ENCODE results near the gene OSBPL5. TPM values are rescaled to one million over a fixed set of nuclear protein-coding genes. Genes with fewer than 3 reads are reported as not detected.

The OSBPL5 gene
- total RNA-seq, 2 donors from 2014 or later, result 6.3 to 7.0 TPM

DNA sequence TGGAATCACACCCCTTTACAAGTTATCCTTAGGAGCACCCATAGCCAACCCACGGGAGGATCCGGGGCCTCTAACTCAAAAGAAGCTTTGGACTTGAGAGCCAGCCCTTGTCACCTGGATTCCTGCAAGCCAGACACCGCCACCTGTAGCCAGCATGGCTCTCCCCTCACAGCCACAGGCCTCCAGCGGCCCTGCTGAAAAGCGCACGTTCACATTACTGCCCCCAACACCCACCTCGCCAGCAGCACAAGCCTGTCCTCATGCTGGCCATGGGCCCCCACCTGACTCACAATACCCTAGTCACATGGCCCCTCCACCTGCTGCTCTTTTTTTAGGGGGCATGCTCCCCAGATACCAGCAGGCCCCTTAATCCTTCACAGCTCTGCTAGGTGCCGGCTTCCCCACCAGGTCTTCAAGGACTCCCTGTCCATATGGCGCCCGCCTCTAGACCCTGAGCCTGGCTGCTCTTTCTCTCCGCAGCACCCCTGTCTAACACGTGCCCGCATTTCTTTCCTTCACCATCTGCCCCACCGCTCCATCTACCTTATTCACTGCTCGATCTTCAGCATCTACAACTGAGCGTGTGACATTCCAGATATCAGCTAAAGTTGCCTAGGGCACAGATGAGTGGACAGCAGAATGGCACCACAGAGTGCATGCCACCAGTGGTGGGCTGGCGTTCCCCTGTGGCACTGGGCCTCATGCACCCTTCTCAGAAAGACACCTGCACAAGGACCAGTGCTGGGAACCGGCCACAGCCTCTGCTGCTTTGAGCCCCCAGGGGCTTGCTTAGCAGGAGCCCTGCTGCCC lies 114.5 kb downstream of the OSBPL5 start:
- H3K27me3 Mint-ChIP-seq (ENCODE audit: low read depth), result no peaks in the 10 kb centered on the region
- ATAC-seq (replicated peaks in 1 of 2) (no peak), DNase-seq (no peak)
- H3K27ac Mint-ChIP-seq, result peak overlapping the region; percentile 92
- H3K36me3 Mint-ChIP-seq (ENCODE audit: insufficient read depth in 2 of 2), result peaks cover 9 to 16% of the 10 kb centered on the region in 2 donors
- H3K4me3 Mint-ChIP-seq, result peak overlapping the region; percentile 72 to 84
- H3K9me3 Mint-ChIP-seq, result no peaks in the 10 kb centered on the region
- H3K4me1 Mint-ChIP-seq (ENCODE audit: low read depth), result peaks cover 57% of the 10 kb centered on the region

DNA sequence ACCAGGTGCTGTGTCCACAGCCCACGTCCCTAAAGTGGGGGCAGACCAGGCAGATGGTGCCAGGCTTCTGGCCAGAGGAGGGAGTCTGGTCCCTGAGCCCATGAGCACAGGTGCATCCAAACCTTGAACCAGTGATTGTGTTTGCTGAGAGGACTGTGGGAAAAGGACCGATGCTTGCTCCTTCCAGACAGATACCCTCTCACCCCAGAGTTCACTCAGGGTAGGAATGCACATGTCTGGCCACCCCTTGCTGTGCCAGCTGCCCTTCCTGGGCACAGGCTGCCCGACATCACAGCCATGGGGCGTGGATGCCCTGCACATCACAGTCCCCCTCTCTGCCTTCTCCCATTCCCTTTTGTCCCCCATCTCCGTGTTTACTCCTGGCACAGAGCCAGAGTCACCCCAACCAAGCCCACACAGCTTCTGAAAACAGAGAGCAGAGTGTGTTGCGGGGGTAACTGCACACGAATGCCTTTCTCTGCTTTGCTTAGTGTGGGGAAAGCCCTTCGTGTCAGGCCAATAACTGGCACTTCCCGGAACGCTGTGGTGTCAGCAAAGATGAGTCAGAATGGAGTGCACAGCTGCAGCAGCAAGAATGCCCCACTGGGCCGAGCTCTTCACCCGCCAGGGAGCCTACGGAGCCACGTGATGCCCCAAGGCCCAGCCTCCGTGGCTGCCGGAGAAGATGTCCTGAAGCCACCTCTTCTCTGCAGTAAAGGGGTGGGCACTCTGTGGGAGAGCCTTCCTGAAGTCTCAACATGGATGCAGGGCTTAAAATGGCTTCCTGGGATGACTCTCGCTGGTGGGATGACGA lies 115.5 kb downstream of the OSBPL5 start:
- Mint-ChIP-seq H3K9me3 (no peaks in the 10 kb centered on the region), H3K36me3 (ENCODE audit: insufficient read depth in 2 of 2) (peaks cover 7 to 15% of the 10 kb centered on the region in 2 donors), H3K4me3 (peak overlapping the region; percentile 72 to 84), H3K27me3 (ENCODE audit: low read depth) (no peaks in the 10 kb centered on the region), H3K27ac (peak overlapping the region; percentile 92), H3K4me1 (ENCODE audit: low read depth) (peaks cover 47% of the 10 kb centered on the region)
- DNase-seq (peak; percentile 59 to 80), ATAC-seq (replicated peaks in 1 of 2) (peak; percentile 89 to 98)

DNA sequence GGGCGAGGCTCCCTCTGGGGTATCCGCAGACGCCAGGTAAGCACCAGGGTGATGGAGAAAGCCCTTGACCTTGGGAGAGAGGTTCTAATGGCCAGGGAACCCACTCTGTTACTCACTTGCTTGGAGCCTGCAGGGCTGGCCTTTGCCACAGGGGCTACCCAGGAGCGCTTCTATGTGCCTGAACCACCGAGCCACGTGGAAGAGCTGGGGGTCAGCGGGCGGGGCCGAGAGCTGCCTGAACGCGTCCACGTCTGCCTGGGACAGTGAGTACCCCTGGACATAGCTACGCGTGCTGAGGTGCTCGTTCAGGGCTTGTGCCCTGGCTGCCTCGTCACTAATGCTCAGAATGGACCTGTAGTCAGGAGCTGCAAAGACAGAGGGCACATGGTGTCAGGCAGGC lies 117.5 kb downstream of the OSBPL5 start:
- no peak for ATAC-seq (replicated peaks in 1 of 2)
- H3K36me3 Mint-ChIP-seq (ENCODE audit: insufficient read depth in 2 of 2), result peaks cover 5 to 11% of the 10 kb centered on the region in 2 donors
- no peak for DNase-seq
- no peaks in the 10 kb centered on the region for H3K27me3 Mint-ChIP-seq (ENCODE audit: low read depth)
- peaks cover 30% of the 10 kb centered on the region for H3K4me1 Mint-ChIP-seq (ENCODE audit: low read depth)
- H3K27ac Mint-ChIP-seq, result no peak overlapping the region
- H3K9me3 Mint-ChIP-seq, result no peaks in the 10 kb centered on the region
- no peak overlapping the region for H3K4me3 Mint-ChIP-seq

DNA sequence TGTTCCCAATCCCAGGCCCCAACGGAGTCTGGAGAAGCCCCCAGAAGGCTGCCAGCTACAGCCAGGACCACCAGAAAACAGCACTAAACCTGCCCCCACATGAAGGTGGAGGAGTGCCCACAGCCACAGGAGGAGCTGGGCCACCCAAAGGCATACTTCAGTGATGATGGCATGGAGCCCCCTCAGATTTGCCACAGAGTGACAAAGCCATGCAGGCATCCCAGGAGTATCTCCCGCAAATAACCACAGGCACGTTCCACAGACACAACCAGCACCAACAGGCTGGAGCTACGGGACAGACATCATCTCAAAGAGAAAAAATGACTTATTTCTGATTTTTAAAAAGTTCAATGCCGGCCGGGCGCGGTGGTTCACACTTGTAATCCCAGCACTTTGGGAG lies 118.5 kb downstream of the OSBPL5 start:
- no peak overlapping the region for H3K4me3 Mint-ChIP-seq
- H3K4me1 Mint-ChIP-seq (ENCODE audit: low read depth), result peaks cover 26% of the 10 kb centered on the region
- H3K27ac Mint-ChIP-seq, result no peak overlapping the region
- no peak for DNase-seq
- H3K36me3 Mint-ChIP-seq (ENCODE audit: insufficient read depth in 2 of 2), result peaks cover 6 to 14% of the 10 kb centered on the region in 2 donors
- no peak for ATAC-seq (replicated peaks in 1 of 2)
- H3K9me3 Mint-ChIP-seq, result no peaks in the 10 kb centered on the region
- no peaks in the 10 kb centered on the region for H3K27me3 Mint-ChIP-seq (ENCODE audit: low read depth)

GRCh38 chr11:3046190-3046589 lies 118.9 kb downstream of the OSBPL5 start:
- Mint-ChIP-seq H3K36me3 (ENCODE audit: insufficient read depth in 2 of 2) (peaks cover 9 to 16% of the 10 kb centered on the region in 2 donors), H3K27me3 (ENCODE audit: low read depth) (no peaks in the 10 kb centered on the region), H3K9me3 (no peaks in the 10 kb centered on the region), H3K27ac (no peak overlapping the region), H3K4me3 (no peak overlapping the region), H3K4me1 (ENCODE audit: low read depth) (peaks cover 21% of the 10 kb centered on the region)
- ATAC-seq (replicated peaks in 1 of 2), result no peak
- no peak for DNase-seq

- ATAC-seq (replicated peaks in 1 of 2), result no peak
- no peak for DNase-seq
- H3K27ac Mint-ChIP-seq, result no peak overlapping the region
- no peaks in the 10 kb centered on the region for H3K9me3 Mint-ChIP-seq
- no peak overlapping the region for H3K4me3 Mint-ChIP-seq
- H3K4me1 Mint-ChIP-seq (ENCODE audit: low read depth), result peaks cover 9% of the 10 kb centered on the region
- no peaks in the 10 kb centered on the region for H3K27me3 Mint-ChIP-seq (ENCODE audit: low read depth)
- peaks cover 9 to 21% of the 10 kb centered on the region in 2 donors for H3K36me3 Mint-ChIP-seq (ENCODE audit: insufficient read depth in 2 of 2)
Measured at GRCh38 chr11:3044915-3045314, 120.2 kb downstream of the OSBPL5 start.

DNA sequence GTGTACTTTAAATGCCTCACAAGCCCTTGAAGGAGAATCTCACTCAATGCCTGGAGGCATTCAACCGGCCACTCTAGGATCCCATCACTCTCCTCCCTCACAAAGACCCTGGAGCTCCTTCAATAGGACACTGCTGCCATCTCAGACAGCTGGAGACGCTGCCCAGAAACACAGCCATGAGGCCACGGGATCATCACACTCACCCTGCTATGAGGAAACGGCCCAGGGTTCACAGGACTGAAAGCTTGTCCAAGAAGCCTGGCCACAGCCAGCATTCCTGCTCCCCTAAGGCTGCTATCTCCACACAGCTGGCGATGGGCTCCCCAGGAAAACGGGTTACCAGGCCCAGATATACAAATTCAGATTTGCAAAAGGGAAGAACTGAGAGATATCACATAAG lies 121.1 kb downstream of the OSBPL5 start:
- DNase-seq, result no peak
- no peak for ATAC-seq (replicated peaks in 1 of 2)
- Mint-ChIP-seq H3K27me3 (ENCODE audit: low read depth) (no peaks in the 10 kb centered on the region), H3K9me3 (no peaks in the 10 kb centered on the region), H3K4me3 (no peak overlapping the region), H3K27ac (no peak overlapping the region), H3K4me1 (ENCODE audit: low read depth) (no peaks in the 10 kb centered on the region), H3K36me3 (ENCODE audit: insufficient read depth in 2 of 2) (peaks cover 9 to 17% of the 10 kb centered on the region in 2 donors)

GRCh38 chr11:3043315-3043871 lies 121.7 kb downstream of the OSBPL5 start:
- Mint-ChIP-seq H3K36me3 (ENCODE audit: insufficient read depth in 2 of 2) (peaks cover 11 to 17% of the 10 kb centered on the region in 2 donors), H3K27ac (no peak overlapping the region)

DNA sequence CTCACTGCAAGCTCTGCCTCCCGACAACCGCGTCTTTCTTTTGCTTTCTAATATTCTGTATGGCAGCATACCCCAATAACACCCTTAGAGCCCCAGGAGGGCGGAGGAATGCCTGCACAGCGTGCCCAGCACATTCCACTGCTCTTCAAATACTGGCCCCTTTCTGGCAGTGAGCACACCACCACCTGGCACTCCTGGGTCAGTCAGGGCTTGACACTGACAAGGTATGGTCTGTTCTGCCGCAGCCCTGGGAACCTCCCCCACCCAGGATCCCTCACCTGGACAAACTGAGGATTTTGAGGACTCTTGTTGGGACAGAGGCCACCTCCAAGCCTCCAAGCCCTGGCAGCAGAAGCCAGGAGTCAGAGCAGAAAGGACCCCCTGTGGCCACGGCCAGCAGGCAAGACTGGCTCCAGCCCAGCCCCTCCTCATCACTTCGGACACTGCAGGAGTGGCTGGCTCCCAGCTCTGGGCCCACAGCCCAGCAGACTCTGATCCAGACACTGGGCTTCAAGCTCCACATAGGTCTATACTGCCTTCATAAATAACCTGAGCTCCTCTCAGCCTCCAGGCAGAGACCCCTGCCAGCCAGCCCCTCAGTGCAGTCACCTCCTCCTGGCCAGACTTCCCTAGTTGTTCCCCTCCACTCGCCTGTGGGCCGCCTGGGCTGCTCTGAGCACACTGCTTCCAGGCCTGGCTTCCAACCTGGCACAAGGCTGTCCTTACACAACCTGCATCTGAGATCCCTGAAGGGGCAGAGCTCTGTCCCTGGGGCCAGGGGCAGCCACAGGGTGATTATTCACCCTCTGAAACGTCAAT lies 122.4 kb downstream of the OSBPL5 start:
- Mint-ChIP-seq H3K4me1 (ENCODE audit: low read depth) (peaks cover 5% of the 10 kb centered on the region), H3K27me3 (ENCODE audit: low read depth) (no peaks in the 10 kb centered on the region), H3K27ac (peak overlapping the region; percentile 68), H3K36me3 (ENCODE audit: insufficient read depth in 2 of 2) (peaks cover 11 to 17% of the 10 kb centered on the region in 2 donors), H3K4me3 (no peak overlapping the region), H3K9me3 (no peaks in the 10 kb centered on the region)
- ATAC-seq (replicated peaks in 1 of 2) (no peak), DNase-seq (no peak)

More at GRCh38 chr11:3043315-3043871, 121.7 kb downstream of the OSBPL5 start:
- no peak for ATAC-seq (replicated peaks in 1 of 2)
- Mint-ChIP-seq H3K9me3 (no peaks in the 10 kb centered on the region), H3K4me3 (no peak overlapping the region), H3K4me1 (ENCODE audit: low read depth) (no peaks in the 10 kb centered on the region), H3K27me3 (ENCODE audit: low read depth) (no peaks in the 10 kb centered on the region)
- DNase-seq, result no peak

GRCh38 chr11:3041699-3042441 lies 123.2 kb downstream of the OSBPL5 start:
- H3K4me1 Mint-ChIP-seq (ENCODE audit: low read depth), result peaks cover 13% of the 10 kb centered on the region
- H3K36me3 Mint-ChIP-seq (ENCODE audit: insufficient read depth in 2 of 2), result peaks cover 11 to 20% of the 10 kb centered on the region in 2 donors
- H3K27ac Mint-ChIP-seq, result no peak overlapping the region
- no peak for DNase-seq
- H3K9me3 Mint-ChIP-seq, result no peaks in the 10 kb centered on the region
- no peak for ATAC-seq (replicated peaks in 1 of 2)
- H3K4me3 Mint-ChIP-seq, result no peak overlapping the region
- H3K27me3 Mint-ChIP-seq (ENCODE audit: low read depth), result no peaks in the 10 kb centered on the region

DNA sequence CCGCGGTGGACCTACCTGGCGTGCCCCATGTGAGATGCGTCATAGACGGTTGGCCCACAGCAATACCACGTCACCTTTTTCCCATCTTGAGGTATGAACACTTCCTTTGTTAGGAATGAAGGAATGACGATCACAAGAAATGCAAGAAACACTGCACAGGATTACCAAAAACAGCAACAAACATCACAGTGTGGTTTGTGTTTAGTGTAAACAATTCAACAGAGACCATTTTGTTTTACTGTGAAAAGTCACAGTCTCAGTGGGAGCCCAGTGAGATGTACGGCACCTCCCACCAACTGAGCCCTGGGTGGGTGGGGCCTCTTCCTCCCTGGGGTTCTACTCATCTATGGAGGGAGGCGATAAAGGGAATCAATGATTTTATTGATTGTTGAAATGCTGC lies 124.2 kb downstream of the OSBPL5 start:
- peaks cover 13 to 29% of the 10 kb centered on the region in 2 donors for H3K36me3 Mint-ChIP-seq (ENCODE audit: insufficient read depth in 2 of 2)

GRCh38 chr11:3037945-3038271 lies 127.2 kb downstream of the OSBPL5 start:
- DNase-seq (no peak), ATAC-seq (replicated peaks in 1 of 2) (no peak)
- H3K4me1 Mint-ChIP-seq (ENCODE audit: low read depth), result peaks cover 14% of the 10 kb centered on the region
- no peak overlapping the region for H3K27ac Mint-ChIP-seq
- no peaks in the 10 kb centered on the region for H3K9me3 Mint-ChIP-seq
- H3K4me3 Mint-ChIP-seq, result no peak overlapping the region
- no peaks in the 10 kb centered on the region for H3K27me3 Mint-ChIP-seq (ENCODE audit: low read depth)
- peaks cover 15 to 32% of the 10 kb centered on the region in 2 donors for H3K36me3 Mint-ChIP-seq (ENCODE audit: insufficient read depth in 2 of 2)

More for the DNA sequence above, 124.2 kb downstream of the OSBPL5 start:
- ATAC-seq (replicated peaks in 1 of 2) (no peak), DNase-seq (no peak)
- no peak overlapping the region for H3K4me3 Mint-ChIP-seq
- no peak overlapping the region for H3K27ac Mint-ChIP-seq
- H3K9me3 Mint-ChIP-seq, result no peaks in the 10 kb centered on the region
- peaks cover 14% of the 10 kb centered on the region for H3K4me1 Mint-ChIP-seq (ENCODE audit: low read depth)
- H3K27me3 Mint-ChIP-seq (ENCODE audit: low read depth), result no peaks in the 10 kb centered on the region
